Activated CD8-positive, alpha-beta T cell treated with anti-CD3 and anti-CD28 coated beads for 36 hours (primary cell): Measurements from ENCODE around the gene PIK3R3. TPM values are rescaled to one million over a fixed set of nuclear protein-coding genes. Genes with fewer than 3 reads are reported as not detected.

Experiments
- ATAC-seq: fragments of 200-7000 bp; cut with Tn5 transposase; one replicate; pipeline ENCODE4 v1.10.0; 2021; ENCODE audit warnings: mild to moderate bottlenecking, moderate library complexity
- CTCF ChIA-PET: fragments of 350-600 bp; sonication (Branson Sonifier 250); formaldehyde crosslinking; loops from one replicate; lab custom pipeline; 2021; ENCODE audit warnings: antibody characterized with exemption; lab: Charles Lee
- POLR2A ChIA-PET: fragments of 350-600 bp; sonication (Branson Sonifier 250); formaldehyde crosslinking; loops from one replicate; lab custom pipeline; 2021; ENCODE audit warnings: antibody characterized with exemption; lab: Charles Lee
- DNase-seq: peaks from one replicate; pipeline ENCODE4 v3.0.0-alpha.2; 2020
- H3K27ac Mint-ChIP-seq: one replicate; pipeline ENCODE4 v1.8.0; 2021; ENCODE audit warnings: mild to moderate bottlenecking, mixed read lengths
- H3K27me3 Mint-ChIP-seq: one replicate; pipeline ENCODE4 v1.8.0; 2021; ENCODE audit warnings: mixed read lengths
- H3K36me3 Mint-ChIP-seq: one replicate; pipeline ENCODE4 v1.8.0; 2021; ENCODE audit warnings: low read depth, mixed read lengths
- H3K4me1 Mint-ChIP-seq: one replicate; pipeline ENCODE4 v1.8.0; 2021; ENCODE audit warnings: low read depth, mixed read lengths
- H3K4me3 Mint-ChIP-seq: one replicate; pipeline ENCODE4 v1.8.0; 2021; ENCODE audit warnings: mild to moderate bottlenecking, moderate library complexity, mixed read lengths
- H3K9me3 Mint-ChIP-seq: one replicate; pipeline ENCODE4 v1.8.0; 2021; ENCODE audit warnings: mixed read lengths
- intact Hi-C: fragments of 100-400 bp; cut with micrococcal nuclease; formaldehyde crosslinking; loops from one replicate; pipeline ENCODE4 v1.10.0; 2022
- total RNA-seq, 2 experiments: library from RNA; stranded (reverse); gene quantifications; one replicate each; pipeline ENCODE4 v1.2.3, GENCODE V29; 2021
- TF ChIP-seq, protein P1 (sequence below): fragments of 200-600 bp; IDR thresholded peaks from one replicate; pipeline ENCODE4 v1.8.0; 2022; ENCODE audit warnings: antibody characterized with exemption, mild to moderate bottlenecking

PIK3R3 gene
- total RNA-seq = 1 to 10 TPM; 1.3 to 1.4 TPM

DNA sequence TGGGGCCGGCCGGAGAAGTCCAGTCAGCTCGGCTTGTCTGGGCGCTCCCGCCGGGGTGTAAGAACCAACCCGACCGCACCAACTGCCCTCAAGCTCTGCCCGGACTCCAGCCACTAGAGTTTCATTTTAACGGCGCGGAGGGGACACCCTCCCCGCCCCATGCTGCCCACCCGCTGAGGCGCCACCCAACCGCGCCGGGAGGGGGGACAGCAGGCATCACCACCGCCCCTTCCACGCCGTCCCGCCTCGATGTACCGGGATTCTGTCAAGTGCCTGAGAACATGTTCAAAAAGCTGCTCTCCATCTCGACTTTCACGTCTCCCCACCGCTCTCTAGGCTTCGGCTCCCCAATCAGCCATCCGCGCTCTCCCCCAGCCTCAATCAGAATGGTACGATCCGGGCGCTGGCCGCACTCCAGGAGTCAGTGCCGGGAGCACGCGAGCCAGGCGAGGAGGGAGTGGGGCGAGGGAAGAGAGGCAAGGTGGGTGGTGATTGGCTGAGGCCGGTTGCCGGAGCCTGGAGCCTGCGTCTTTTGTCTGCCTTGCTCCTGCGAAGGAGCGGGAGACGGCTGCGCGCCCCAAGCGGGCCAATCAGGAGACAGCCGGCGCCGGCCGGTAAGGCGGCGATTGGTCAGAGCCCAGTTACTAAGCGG lies at the start of gene PIK3R3:
Gene PIK3R3 (minus strand): TSS at position 101 of the 652 bp plus-strand sequence. CDS start 677 bp downstream, outside the sequence.
- H3K36me3 Mint-ChIP-seq = peaks cover 2% of the 10 kb centered on the region
- peak; percentile 95 for ATAC-seq
- DNase-seq = peak; percentile 92
- peaks cover 52% of the 10 kb centered on the region for H3K27me3 Mint-ChIP-seq
- peak within 1 kb of the TSS; percentile 97 for H3K27ac Mint-ChIP-seq
- CTCF ChIA-PET = interaction anchor here (1.4 kb wide), 1 partner anchor 91 kb away, joined by 5 read pairs; no protein-coding TSS in a partner anchor
- no peaks in the 10 kb centered on the region for H3K9me3 Mint-ChIP-seq
- TF ChIP-seq, protein P1, sequence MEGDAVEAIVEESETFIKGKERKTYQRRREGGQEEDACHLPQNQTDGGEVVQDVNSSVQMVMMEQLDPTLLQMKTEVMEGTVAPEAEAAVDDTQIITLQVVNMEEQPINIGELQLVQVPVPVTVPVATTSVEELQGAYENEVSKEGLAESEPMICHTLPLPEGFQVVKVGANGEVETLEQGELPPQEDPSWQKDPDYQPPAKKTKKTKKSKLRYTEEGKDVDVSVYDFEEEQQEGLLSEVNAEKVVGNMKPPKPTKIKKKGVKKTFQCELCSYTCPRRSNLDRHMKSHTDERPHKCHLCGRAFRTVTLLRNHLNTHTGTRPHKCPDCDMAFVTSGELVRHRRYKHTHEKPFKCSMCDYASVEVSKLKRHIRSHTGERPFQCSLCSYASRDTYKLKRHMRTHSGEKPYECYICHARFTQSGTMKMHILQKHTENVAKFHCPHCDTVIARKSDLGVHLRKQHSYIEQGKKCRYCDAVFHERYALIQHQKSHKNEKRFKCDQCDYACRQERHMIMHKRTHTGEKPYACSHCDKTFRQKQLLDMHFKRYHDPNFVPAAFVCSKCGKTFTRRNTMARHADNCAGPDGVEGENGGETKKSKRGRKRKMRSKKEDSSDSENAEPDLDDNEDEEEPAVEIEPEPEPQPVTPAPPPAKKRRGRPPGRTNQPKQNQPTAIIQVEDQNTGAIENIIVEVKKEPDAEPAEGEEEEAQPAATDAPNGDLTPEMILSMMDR = no peak
- peak within 1 kb of the TSS; percentile 83 for H3K4me3 Mint-ChIP-seq
- intact Hi-C loops = no loop called here
- peaks cover 27% of the 10 kb centered on the region for H3K4me1 Mint-ChIP-seq
- POLR2A ChIA-PET = interaction anchor here (0.8 to 1.2 kb wide), 4 partner anchors 15 to 96 kb away, joined by 3 to 4 read pairs (median 4); no protein-coding TSS in a partner anchor

- DNase-seq = no peak
- intact Hi-C loops = no loop called here
- ChIA-PET POLR2A (interaction anchor here (1.2 to 1.4 kb wide), 3 partner anchors 14 to 24 kb away, joined by 3 to 5 read pairs (median 3); no protein-coding TSS in a partner anchor), CTCF (interaction anchor here (0.7 to 8.9 kb wide), 14 partner anchors 9 to 145 kb away, joined by 3 to 55 read pairs (median 3); partner anchors contain the start of gene LURAP1)
- no peak overlapping the region for H3K4me3 Mint-ChIP-seq
- no peaks in the 10 kb centered on the region for H3K9me3 Mint-ChIP-seq
- H3K27ac Mint-ChIP-seq = no peak overlapping the region
- H3K27me3 Mint-ChIP-seq = no peaks in the 10 kb centered on the region
- TF ChIP-seq, protein P1 = no peak
- H3K4me1 Mint-ChIP-seq = peaks cover 22% of the 10 kb centered on the region
- no peak for ATAC-seq
- no peaks in the 10 kb centered on the region for H3K36me3 Mint-ChIP-seq
Observed at GRCh38 chr1:46181343-46182260, 49.2 kb upstream of the PIK3R3 start.

DNA sequence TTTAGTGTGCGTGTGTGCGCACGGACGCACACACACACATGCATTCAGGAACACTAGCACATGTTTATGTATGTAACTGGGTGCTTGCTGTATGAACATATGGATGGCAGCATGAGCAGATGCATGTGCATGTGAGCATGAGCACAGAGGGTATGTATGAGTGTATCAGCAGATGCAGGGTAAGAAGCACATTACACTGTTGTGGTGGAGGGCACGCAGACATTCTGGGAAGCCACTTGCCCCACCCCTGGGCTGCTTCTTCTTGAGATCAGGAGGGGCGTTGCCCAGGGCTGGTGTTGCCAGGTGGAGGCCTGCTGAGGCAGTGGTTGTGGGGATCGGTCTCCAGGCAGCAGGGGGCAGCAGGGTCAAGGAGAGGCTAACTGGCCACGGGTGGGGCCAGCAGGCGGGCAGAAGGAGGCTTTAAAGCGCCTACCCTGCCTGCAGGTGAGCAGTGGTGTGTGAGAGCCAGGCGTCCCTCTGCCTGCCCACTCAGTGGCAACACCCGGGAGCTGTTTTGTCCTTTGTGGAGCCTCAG lies 47.7 kb upstream of the PIK3R3 start:
- POLR2A ChIA-PET = no interaction called here
- no peak overlapping the region for H3K4me3 Mint-ChIP-seq
- no peaks in the 10 kb centered on the region for H3K27me3 Mint-ChIP-seq
- peaks cover 15% of the 10 kb centered on the region for H3K4me1 Mint-ChIP-seq
- H3K9me3 Mint-ChIP-seq = no peaks in the 10 kb centered on the region
- CTCF ChIA-PET = interaction anchor here (0.7 to 8.9 kb wide), 13 partner anchors 10 to 143 kb away, joined by 3 to 55 read pairs (median 4); partner anchors contain the start of gene LURAP1
- ATAC-seq (no peak), DNase-seq (peak; percentile 46)
- H3K27ac Mint-ChIP-seq = no peak overlapping the region
- intact Hi-C loops = no loop called here
- TF ChIP-seq, protein P1 = no peak
- H3K36me3 Mint-ChIP-seq = no peaks in the 10 kb centered on the region

DNA sequence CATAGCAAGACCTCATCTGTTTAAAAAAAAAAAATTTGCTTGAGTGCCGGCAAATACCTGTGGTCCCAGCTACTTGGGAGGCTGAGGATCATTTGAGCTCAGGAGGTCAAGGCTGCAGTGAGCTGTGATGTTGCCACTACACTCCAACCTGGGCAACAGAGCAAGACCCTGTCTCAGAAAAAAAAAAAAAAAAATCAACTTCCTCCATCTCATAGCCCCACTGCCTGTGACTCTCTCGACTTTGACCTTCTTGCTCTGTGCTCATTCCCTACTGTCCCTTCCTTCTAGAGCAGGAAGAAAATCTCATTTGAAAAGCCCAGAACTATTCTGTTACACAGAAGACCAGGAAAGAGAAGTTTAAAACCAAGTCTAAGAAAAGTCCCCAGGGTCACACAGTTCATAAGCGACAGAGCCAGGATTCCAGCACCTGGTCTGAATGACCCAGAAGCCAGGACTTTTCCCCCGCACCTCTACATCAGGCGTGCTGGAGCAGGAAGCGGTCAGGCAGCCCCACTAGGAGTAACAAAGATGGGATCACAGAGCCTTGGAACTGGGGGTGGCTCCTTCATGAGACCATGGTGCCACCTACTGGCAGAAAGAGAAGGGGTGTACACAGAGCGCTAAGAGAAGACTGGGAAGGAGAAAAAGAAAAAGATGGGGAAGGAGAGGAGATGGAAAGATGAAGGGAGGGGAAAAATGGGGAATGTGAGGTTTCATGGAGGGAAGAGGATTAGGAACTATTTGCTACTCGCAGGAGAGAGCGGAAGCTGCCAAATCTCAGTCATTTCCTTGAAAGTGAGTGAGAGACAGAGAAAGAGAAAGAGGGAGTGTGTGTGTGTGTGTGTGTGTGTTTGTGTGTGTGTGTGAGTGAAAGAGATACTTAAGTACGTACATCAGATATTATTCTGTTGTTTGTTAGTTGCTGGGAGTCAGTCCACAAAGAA lies 47.0 kb upstream of the PIK3R3 start:
- DNase-seq (peak; percentile 79), ATAC-seq (peak; percentile 77)
- Mint-ChIP-seq H3K9me3 (no peaks in the 10 kb centered on the region), H3K4me1 (peaks cover 7% of the 10 kb centered on the region), H3K4me3 (no peak overlapping the region), H3K27ac (no peak overlapping the region), H3K36me3 (no peaks in the 10 kb centered on the region), H3K27me3 (no peaks in the 10 kb centered on the region)
- intact Hi-C loops = loop anchor here (1.0 kb wide), 1 partner anchor 142 kb away; no protein-coding TSS in a partner anchor
- TF ChIP-seq, protein P1 = peak; percentile 95
- ChIA-PET CTCF (interaction anchor here (0.7 to 8.9 kb wide), 10 partner anchors 12 to 147 kb away, joined by 3 to 54 read pairs (median 3); partner anchors contain the start of gene LURAP1), POLR2A (interaction anchor here (0.7 kb wide), 1 partner anchor 143 kb away, joined by 4 read pairs; no protein-coding TSS in a partner anchor)
